Activated CD4-positive, alpha-beta T cell treated with anti-CD3 and anti-CD28 coated beads, Interleukin-2, amount 10 ng/mL, durations not matched to agents 24 days and 14 days (primary cell): Measurements from ENCODE around the gene TRRAP. TPM values are rescaled to one million over a fixed set of nuclear protein-coding genes. Genes with fewer than 3 reads are reported as not detected.

Experiments
- DNase-seq: peaks from one replicate; pipeline ENCODE4 v3.0.0; 2022
- H3K27ac Mint-ChIP-seq: one replicate; pipeline ENCODE4 v1.8.0; 2022; ENCODE audit warnings: mild to moderate bottlenecking, mixed read lengths
- H3K27me3 Mint-ChIP-seq: one replicate; pipeline ENCODE4 v1.8.0; 2022; ENCODE audit warnings: mixed read lengths
- H3K36me3 Mint-ChIP-seq: one replicate; pipeline ENCODE4 v1.8.0; 2022; ENCODE audit warnings: low read depth, mild to moderate bottlenecking, mixed read lengths
- H3K4me1 Mint-ChIP-seq: one replicate; pipeline ENCODE4 v1.8.0; 2021; ENCODE audit warnings: mixed read lengths
- H3K4me3 Mint-ChIP-seq: one replicate; pipeline ENCODE4 v1.8.0; 2022; ENCODE audit warnings: mild to moderate bottlenecking, moderate library complexity, mixed read lengths
- H3K9me3 Mint-ChIP-seq: one replicate; pipeline ENCODE4 v1.8.0; 2021; ENCODE audit warnings: mixed read lengths
- intact Hi-C: fragments of 100-400 bp; cut with micrococcal nuclease; formaldehyde crosslinking; loops from one replicate; pipeline ENCODE4 v1.15.1; 2023
- total RNA-seq: library from RNA; stranded (reverse); gene quantifications from 2 replicates; pipeline ENCODE4 v1.2.3, GENCODE V29; 2022

Gene TRRAP
- total RNA-seq, 1 donor from 2014 or later: 65.1 TPM

- H3K4me1 Mint-ChIP-seq: peaks cover 4% of the 10 kb centered on the region
- intact Hi-C loops: no loop called here
- DNase-seq: no peak
- no peak overlapping the region for H3K4me3 Mint-ChIP-seq
- H3K36me3 Mint-ChIP-seq: peaks cover 79% of the 10 kb centered on the region
- no peak overlapping the region for H3K27ac Mint-ChIP-seq
- peaks cover 3% of the 10 kb centered on the region for H3K9me3 Mint-ChIP-seq
- H3K27me3 Mint-ChIP-seq: no peaks in the 10 kb centered on the region
Observed at GRCh38 chr7:98984126-98984525, 105.8 kb downstream of the TRRAP start.

GRCh38 chr7:98985406-98985805, 107.1 kb downstream of the TRRAP start:
- H3K4me3 Mint-ChIP-seq: no peak overlapping the region
- peaks cover 3% of the 10 kb centered on the region for H3K9me3 Mint-ChIP-seq
- H3K27ac Mint-ChIP-seq: no peak overlapping the region
- no peak for DNase-seq
- intact Hi-C loops: no loop called here
- no peaks in the 10 kb centered on the region for H3K27me3 Mint-ChIP-seq
- peaks cover 79% of the 10 kb centered on the region for H3K36me3 Mint-ChIP-seq
- H3K4me1 Mint-ChIP-seq: peaks cover 4% of the 10 kb centered on the region

GRCh38 chr7:98985945-98986344, 107.6 kb downstream of the TRRAP start:
- peaks cover 3% of the 10 kb centered on the region for H3K9me3 Mint-ChIP-seq

GRCh38 chr7:98988641-98989040, 110.3 kb downstream of the TRRAP start:
- no peak overlapping the region for H3K4me3 Mint-ChIP-seq
- no peaks in the 10 kb centered on the region for H3K27me3 Mint-ChIP-seq
- peaks cover 4% of the 10 kb centered on the region for H3K4me1 Mint-ChIP-seq
- H3K27ac Mint-ChIP-seq: no peak overlapping the region
- intact Hi-C loops: no loop called here
- no peak for DNase-seq
- H3K9me3 Mint-ChIP-seq: peaks cover 3% of the 10 kb centered on the region
- H3K36me3 Mint-ChIP-seq: peaks cover 77% of the 10 kb centered on the region

More at GRCh38 chr7:98985945-98986344, 107.6 kb downstream of the TRRAP start:
- Mint-ChIP-seq H3K36me3 (peaks cover 78% of the 10 kb centered on the region), H3K4me1 (peaks cover 4% of the 10 kb centered on the region), H3K27me3 (no peaks in the 10 kb centered on the region), H3K27ac (no peak overlapping the region), H3K4me3 (no peak overlapping the region)
- DNase-seq: no peak
- intact Hi-C loops: no loop called here

GRCh38 chr7:98990356-98990755, 112.0 kb downstream of the TRRAP start:
- DNase-seq: no peak
- intact Hi-C loops: no loop called here
- peaks cover 4% of the 10 kb centered on the region for H3K4me1 Mint-ChIP-seq
- peaks cover 70% of the 10 kb centered on the region for H3K36me3 Mint-ChIP-seq
- peaks cover 3% of the 10 kb centered on the region for H3K9me3 Mint-ChIP-seq
- no peak overlapping the region for H3K27ac Mint-ChIP-seq
- H3K27me3 Mint-ChIP-seq: no peaks in the 10 kb centered on the region
- H3K4me3 Mint-ChIP-seq: no peak overlapping the region

GRCh38 chr7:98991141-98991540, 112.8 kb downstream of the TRRAP start:
- no peak for DNase-seq
- Mint-ChIP-seq H3K4me1 (peaks cover 11% of the 10 kb centered on the region), H3K27me3 (no peaks in the 10 kb centered on the region), H3K36me3 (peaks cover 70% of the 10 kb centered on the region), H3K27ac (no peak overlapping the region), H3K4me3 (no peak overlapping the region), H3K9me3 (no peaks in the 10 kb centered on the region)
- intact Hi-C loops: no loop called here

GRCh38 chr7:98992076-98992475, 113.7 kb downstream of the TRRAP start:
- Mint-ChIP-seq H3K4me1 (peaks cover 11% of the 10 kb centered on the region), H3K9me3 (no peaks in the 10 kb centered on the region), H3K36me3 (peaks cover 64% of the 10 kb centered on the region), H3K27me3 (no peaks in the 10 kb centered on the region), H3K27ac (no peak overlapping the region), H3K4me3 (no peak overlapping the region)
- no peak for DNase-seq
- intact Hi-C loops: no loop called here

GRCh38 chr7:98993024-98993897, 114.9 kb downstream of the TRRAP start:
- H3K27me3 Mint-ChIP-seq: no peaks in the 10 kb centered on the region
- no peak overlapping the region for H3K4me3 Mint-ChIP-seq
- intact Hi-C loops: no loop called here
- DNase-seq: no peak
- H3K36me3 Mint-ChIP-seq: peaks cover 53% of the 10 kb centered on the region
- no peaks in the 10 kb centered on the region for H3K9me3 Mint-ChIP-seq
- H3K4me1 Mint-ChIP-seq: peaks cover 8% of the 10 kb centered on the region
- no peak overlapping the region for H3K27ac Mint-ChIP-seq

GRCh38 chr7:98994046-98994944, 116.0 kb downstream of the TRRAP start:
- peaks cover 52% of the 10 kb centered on the region for H3K36me3 Mint-ChIP-seq
- H3K27ac Mint-ChIP-seq: no peak overlapping the region
- intact Hi-C loops: no loop called here
- no peak for DNase-seq
- no peak overlapping the region for H3K4me3 Mint-ChIP-seq
- no peaks in the 10 kb centered on the region for H3K9me3 Mint-ChIP-seq
- H3K27me3 Mint-ChIP-seq: no peaks in the 10 kb centered on the region
- H3K4me1 Mint-ChIP-seq: peaks cover 7% of the 10 kb centered on the region

- intact Hi-C loops: no loop called here
- peaks cover 49% of the 10 kb centered on the region for H3K36me3 Mint-ChIP-seq
- no peaks in the 10 kb centered on the region for H3K9me3 Mint-ChIP-seq
- DNase-seq: no peak
- no peak overlapping the region for H3K4me3 Mint-ChIP-seq
- no peaks in the 10 kb centered on the region for H3K27me3 Mint-ChIP-seq
- H3K27ac Mint-ChIP-seq: no peak overlapping the region
- H3K4me1 Mint-ChIP-seq: peaks cover 7% of the 10 kb centered on the region
Observed at GRCh38 chr7:98995111-98995510, 116.8 kb downstream of the TRRAP start.

- no peak for DNase-seq
- Mint-ChIP-seq H3K4me3 (no peak overlapping the region), H3K27me3 (no peaks in the 10 kb centered on the region), H3K4me1 (peaks cover 7% of the 10 kb centered on the region), H3K27ac (no peak overlapping the region), H3K9me3 (no peaks in the 10 kb centered on the region), H3K36me3 (peaks cover 45% of the 10 kb centered on the region)
- intact Hi-C loops: no loop called here
Observed at GRCh38 chr7:98995523-98996149, 117.3 kb downstream of the TRRAP start.

GRCh38 chr7:98996150-98996552, 117.8 kb downstream of the TRRAP start:
- H3K36me3 Mint-ChIP-seq: peaks cover 48% of the 10 kb centered on the region
- no peak overlapping the region for H3K4me3 Mint-ChIP-seq
- no peaks in the 10 kb centered on the region for H3K9me3 Mint-ChIP-seq
- DNase-seq: no peak
- no peaks in the 10 kb centered on the region for H3K27me3 Mint-ChIP-seq
- no peak overlapping the region for H3K27ac Mint-ChIP-seq
- peaks cover 7% of the 10 kb centered on the region for H3K4me1 Mint-ChIP-seq
- intact Hi-C loops: no loop called here

- H3K36me3 Mint-ChIP-seq: peaks cover 45% of the 10 kb centered on the region
- no peak overlapping the region for H3K27ac Mint-ChIP-seq
Observed at GRCh38 chr7:98997846-98998245, 119.5 kb downstream of the TRRAP start.

More at GRCh38 chr7:98997846-98998245, 119.5 kb downstream of the TRRAP start:
- Mint-ChIP-seq H3K9me3 (no peaks in the 10 kb centered on the region), H3K4me1 (peaks cover 7% of the 10 kb centered on the region), H3K4me3 (no peak overlapping the region), H3K27me3 (no peaks in the 10 kb centered on the region)
- intact Hi-C loops: no loop called here
- no peak for DNase-seq
